GM13977 (cell line): ENCODE measurements around the gene CPD.

Experiments
- DNase-seq: peaks from one replicate; pipeline ENCODE4 v3.0.0; 2012; ENCODE audit warnings: low spot score
- CTCF ChIP-seq: IDR thresholded peaks from 2 replicates; pipeline ENCODE4 v1.5.1; 2012; ENCODE audit warnings: mild to moderate bottlenecking, control low read depth; ENCODE audit not compliant: insufficient read depth; ENCODE audit errors: extremely low read depth, missing control alignments
- in situ Hi-C: fragments of 300-500 bp; cut with MboI; formaldehyde crosslinking; loops from one replicate; pipeline ENCODE4 v1.12.0; 2022; ENCODE audit warnings: low sequenced_read_pairs, low pct_unique_long_range_greater_than_20kb, mixed read lengths, inconsistent platforms; ENCODE audit not compliant: unreplicated experiment

CPD gene

DNA sequence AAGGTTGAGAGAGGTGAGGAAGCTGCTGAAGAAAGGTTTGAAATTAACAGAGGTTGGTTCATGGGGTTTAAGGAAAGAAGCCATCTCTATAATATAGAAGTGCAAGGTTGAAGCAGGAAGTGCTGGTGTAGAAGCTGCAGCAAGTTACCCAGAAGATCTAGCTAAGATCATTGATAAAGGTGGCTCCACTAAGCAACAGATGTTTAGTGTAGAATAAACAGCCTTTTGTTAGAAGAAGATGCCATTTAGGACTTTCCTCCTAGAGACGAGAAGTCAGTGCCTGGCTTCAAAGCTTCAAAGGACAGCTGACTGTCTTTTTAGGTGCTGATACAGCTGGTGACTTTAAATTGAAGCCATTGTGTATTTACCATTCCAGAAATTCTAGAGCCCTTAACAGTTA lies 127.8 kb downstream of the CPD start:
- TF ChIP-seq CTCF = no peak
- in situ Hi-C loops = no loop called here
- no peak for DNase-seq

- in situ Hi-C loops = no loop called here
- no peak for DNase-seq
- no peak for TF ChIP-seq CTCF
Observed at GRCh38 chr17:30513346-30513745, 134.6 kb downstream of the CPD start.

DNA sequence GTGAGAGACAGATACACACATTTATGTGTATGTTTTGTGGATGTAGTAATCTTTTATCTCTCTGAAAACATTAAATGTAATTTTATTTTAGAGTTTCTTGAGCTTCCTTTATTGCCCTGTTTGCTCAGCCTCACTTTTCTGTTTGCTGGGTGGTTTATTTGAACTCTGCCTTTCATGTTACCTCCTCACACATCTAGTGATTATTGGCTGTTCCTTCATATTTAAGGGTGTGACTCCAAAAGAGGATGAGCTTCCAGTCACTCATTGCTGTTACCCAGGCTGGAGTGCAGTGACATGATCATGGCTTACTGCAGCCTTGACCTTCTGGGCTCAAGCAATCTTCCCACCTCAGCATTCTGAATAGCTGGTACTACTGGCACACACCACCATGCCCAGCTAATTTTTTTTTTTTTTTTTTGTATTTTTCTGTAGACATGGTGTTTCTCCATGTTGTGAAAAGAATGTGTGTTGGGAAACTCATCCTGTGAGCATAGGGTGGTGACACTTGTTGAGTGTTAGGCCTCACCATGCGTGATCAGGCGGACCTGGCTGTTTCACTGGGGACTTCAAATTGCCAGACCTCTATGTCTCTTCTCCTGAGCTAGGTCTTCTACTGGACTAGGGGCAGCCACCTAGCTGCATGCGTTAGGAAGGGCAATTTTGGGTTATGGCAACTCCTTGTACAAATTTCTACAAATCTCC lies 136.3 kb downstream of the CPD start:
- no peak for DNase-seq
- TF ChIP-seq CTCF = no peak
- in situ Hi-C loops = no loop called here

DNA sequence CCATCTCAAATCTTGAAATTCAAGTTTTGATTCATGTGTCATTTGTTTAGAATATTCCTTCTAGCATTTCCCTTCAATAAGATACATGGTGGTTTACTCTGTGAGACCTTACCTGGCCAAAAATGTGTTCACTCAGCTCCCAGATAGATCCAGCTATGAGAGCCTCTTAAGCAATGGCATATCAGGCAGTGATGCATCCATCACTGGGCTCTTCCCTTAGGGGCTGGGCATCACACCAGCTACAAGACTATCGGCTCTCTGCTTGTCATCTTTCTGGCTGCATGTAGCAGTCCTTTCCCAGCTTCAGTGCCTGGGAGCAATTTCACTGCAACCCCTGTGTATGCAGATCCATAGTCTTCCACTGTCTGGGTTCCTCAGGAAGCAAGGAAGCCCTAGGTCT lies 139.1 kb downstream of the CPD start:
- TF ChIP-seq CTCF = no peak
- no peak for DNase-seq
- in situ Hi-C loops = no loop called here

GRCh38 chr17:30519166-30519565 lies 140.4 kb downstream of the CPD start:
- no peak for DNase-seq
- in situ Hi-C loops = no loop called here
- TF ChIP-seq CTCF = no peak
